Fibroblast of lung (primary cell): ENCODE data around the gene TMPRSS13.

ENCODE experiments used
- CTCF ChIP-seq, 2 donors: IDR thresholded peaks in 1 of 2; conservative IDR thresholded peaks in 1 of 2; 1 replicate in 1 of 2; 2 replicates in 1 of 2; pipeline ENCODE4 v1.5.1; 2011 to 2012; ENCODE audit warnings: low read length in 2 of 2, control low read depth in 1 of 2, inconsistent platforms in 1 of 2, low read depth in 1 of 2, mild to moderate bottlenecking in 1 of 2
- EZH2 ChIP-seq: IDR thresholded peaks from 2 replicates; pipeline ENCODE4 v1.5.1; 2012; ENCODE audit warnings: low read length, control low read depth, mild to moderate bottlenecking; ENCODE audit errors: missing control alignments

- TF ChIP-seq CTCF (conservative IDR thresholded peaks at IDR 0.05 in 1 of 2, IDR thresholded peaks at IDR 0.05 in 1 of 2; ENCODE audit: low read depth in 1 of 2, low read length in 2 of 2) (no peak), EZH2 (no peak)
Measured at GRCh38 chr11:117855912-117856651, 73.1 kb downstream of the TMPRSS13 start.
